Activated T-helper 1 cell treated with anti-CD3 and anti-CD28 coated beads, Interleukin-12 subunit alpha, Interleukin-12 subunit beta, Interleukin-2, Interleukin-4 antibody, amounts not matched to agents 30 ng/mL and 10 ng/mL and 1 ng/mL, durations not matched to agents 14 hours and 24 hours and 36 hours (primary cell): Measurements from ENCODE around the gene TFRC. TPM values are rescaled to one million over a fixed set of nuclear protein-coding genes. Genes with fewer than 3 reads are reported as not detected.
"Not testable (repeated sequence)": the region's sequence is repeated elsewhere in the genome, so short reads cannot be mapped to it uniquely, and the experiment has no call there.

Experiments used
- DNase-seq: peaks from one replicate; pipeline ENCODE4 v3.0.0; 2021; ENCODE audit warnings: low spot score
- H3K27ac Mint-ChIP-seq: one replicate; pipeline ENCODE4 v1.8.0; 2021; ENCODE audit warnings: mild to moderate bottlenecking, mixed read lengths
- H3K27me3 Mint-ChIP-seq: one replicate; pipeline ENCODE4 v1.8.0; 2022; ENCODE audit warnings: mild to moderate bottlenecking, moderate library complexity, mixed read lengths; ENCODE audit not compliant: insufficient read depth
- H3K36me3 Mint-ChIP-seq: one replicate; pipeline ENCODE4 v1.8.0; 2021; ENCODE audit warnings: low read depth, mixed read lengths
- H3K4me1 Mint-ChIP-seq: one replicate; pipeline ENCODE4 v1.8.0; 2021; ENCODE audit warnings: low read depth, mixed read lengths
- H3K4me3 Mint-ChIP-seq: one replicate; pipeline ENCODE4 v1.8.0; 2021; ENCODE audit warnings: mild to moderate bottlenecking, moderate library complexity, mixed read lengths
- H3K9me3 Mint-ChIP-seq: one replicate; pipeline ENCODE4 v1.8.0; 2021; ENCODE audit warnings: mixed read lengths
- intact Hi-C: fragments of 100-400 bp; cut with micrococcal nuclease; formaldehyde crosslinking; loops from one replicate; pipeline ENCODE4 v1.15.1; 2024
- total RNA-seq: library from RNA; stranded (reverse); gene quantifications from 2 replicates; pipeline ENCODE4 v1.2.3, GENCODE V29; 2022

TFRC gene
- total RNA-seq, 1 donor from 2014 or later = 791 TPM

DNA sequence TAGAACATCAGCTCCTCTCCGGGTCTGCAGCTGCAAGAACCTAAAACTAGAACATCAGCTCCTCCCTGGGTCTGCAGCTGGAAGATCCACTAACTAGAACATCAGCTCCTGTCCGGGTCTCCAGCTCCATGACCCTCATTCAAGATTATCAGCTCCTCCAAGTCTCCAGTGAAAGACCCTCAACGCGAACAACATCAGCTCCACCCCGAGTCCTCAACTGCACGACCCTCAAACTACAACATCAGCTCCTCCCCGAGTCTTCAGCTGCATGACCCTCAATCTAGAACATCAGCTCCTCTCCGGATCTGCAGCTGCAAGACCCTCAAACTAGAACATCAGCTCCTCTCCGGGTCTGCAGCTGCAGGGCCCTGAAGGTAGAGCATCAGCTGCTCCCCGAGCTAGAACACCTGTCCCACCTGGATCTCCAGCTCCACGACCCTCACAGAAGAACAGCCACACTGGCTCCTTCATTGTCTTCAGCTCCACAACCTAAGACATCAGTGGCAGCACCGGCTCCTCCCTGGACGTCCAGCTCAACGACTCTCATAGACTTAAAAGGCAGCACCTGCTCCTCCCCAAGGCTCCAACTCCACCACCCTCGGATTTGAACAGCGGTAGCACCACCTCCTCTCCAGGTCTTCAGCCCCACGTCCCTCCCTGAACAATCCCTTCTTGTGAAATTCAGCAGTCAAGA, 77.4 kb downstream of the TFRC start:
- H3K27ac Mint-ChIP-seq, intact Hi-C loops, H3K27me3 Mint-ChIP-seq, H3K4me1 Mint-ChIP-seq, H3K9me3 Mint-ChIP-seq, DNase-seq, H3K4me3 Mint-ChIP-seq, H3K36me3 Mint-ChIP-seq: not testable (repeated sequence)

- Mint-ChIP-seq H3K27ac (no peak overlapping the region), H3K36me3 (no peaks in the 10 kb centered on the region), H3K9me3 (no peaks in the 10 kb centered on the region), H3K27me3 (peaks cover 2% of the 10 kb centered on the region), H3K4me1 (no peaks in the 10 kb centered on the region), H3K4me3 (no peak overlapping the region)
- intact Hi-C loops = no loop called here
- DNase-seq = no peak
Measured at GRCh38 chr3:196003611-196004010, 78.3 kb downstream of the TFRC start.

- DNase-seq, H3K27ac Mint-ChIP-seq, H3K4me1 Mint-ChIP-seq, H3K4me3 Mint-ChIP-seq, intact Hi-C loops, H3K9me3 Mint-ChIP-seq, H3K27me3 Mint-ChIP-seq, H3K36me3 Mint-ChIP-seq: not testable (repeated sequence)
Measured at GRCh38 chr3:196002721-196003120, 79.2 kb downstream of the TFRC start.

DNA sequence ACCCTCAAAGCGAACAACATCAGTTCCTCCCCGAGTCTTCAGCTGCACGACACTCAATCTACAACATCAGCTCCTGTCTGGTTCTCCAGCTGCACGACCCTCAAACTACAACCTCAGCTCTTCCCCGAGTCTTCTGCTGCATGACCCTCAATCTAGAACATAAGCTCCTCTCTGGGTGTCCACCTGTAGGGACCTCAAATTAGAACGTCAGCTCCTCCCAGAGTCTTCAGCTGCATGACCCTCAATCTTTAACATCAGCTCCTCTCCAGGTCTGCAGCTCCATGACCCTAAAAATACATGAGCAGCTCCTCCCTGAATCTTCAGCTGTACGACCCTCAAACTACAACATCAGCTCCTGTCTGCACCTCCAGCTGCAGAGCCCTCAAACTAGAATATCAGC, 80.7 kb downstream of the TFRC start:
- H3K27ac Mint-ChIP-seq, H3K27me3 Mint-ChIP-seq, intact Hi-C loops, H3K4me1 Mint-ChIP-seq, H3K9me3 Mint-ChIP-seq, H3K4me3 Mint-ChIP-seq, DNase-seq, H3K36me3 Mint-ChIP-seq: not testable (repeated sequence)

DNA sequence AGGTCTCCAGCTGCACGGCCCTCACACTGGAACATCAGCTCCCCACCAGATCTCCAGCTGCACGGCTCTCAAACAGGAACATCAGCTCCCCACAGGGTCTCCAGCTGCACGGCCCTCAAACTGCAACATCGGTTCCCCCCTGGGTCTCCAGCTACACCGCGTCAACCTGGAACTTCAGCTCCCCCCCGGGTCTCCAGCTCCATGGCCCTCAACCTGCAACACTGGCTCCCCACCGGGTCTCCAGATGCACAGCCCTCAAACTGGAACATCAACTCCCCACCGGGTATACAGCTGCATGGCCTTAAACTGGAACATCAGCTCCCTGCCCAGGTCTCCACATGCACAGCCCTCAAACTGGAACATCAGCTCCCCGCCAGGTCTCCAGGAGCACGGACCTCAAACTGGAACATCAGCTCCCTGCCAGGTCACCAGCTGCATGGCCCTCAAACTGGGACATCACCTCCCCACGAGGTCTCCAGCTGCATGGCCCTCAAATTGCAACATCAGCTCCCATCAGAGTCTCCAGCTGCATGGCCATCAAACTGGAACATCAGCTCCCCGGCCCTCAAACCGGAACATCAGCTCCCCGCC, 81.4 kb downstream of the TFRC start:
- intact Hi-C loops, H3K27me3 Mint-ChIP-seq, H3K36me3 Mint-ChIP-seq, DNase-seq, H3K4me1 Mint-ChIP-seq, H3K9me3 Mint-ChIP-seq, H3K27ac Mint-ChIP-seq, H3K4me3 Mint-ChIP-seq: not testable (repeated sequence)

DNA sequence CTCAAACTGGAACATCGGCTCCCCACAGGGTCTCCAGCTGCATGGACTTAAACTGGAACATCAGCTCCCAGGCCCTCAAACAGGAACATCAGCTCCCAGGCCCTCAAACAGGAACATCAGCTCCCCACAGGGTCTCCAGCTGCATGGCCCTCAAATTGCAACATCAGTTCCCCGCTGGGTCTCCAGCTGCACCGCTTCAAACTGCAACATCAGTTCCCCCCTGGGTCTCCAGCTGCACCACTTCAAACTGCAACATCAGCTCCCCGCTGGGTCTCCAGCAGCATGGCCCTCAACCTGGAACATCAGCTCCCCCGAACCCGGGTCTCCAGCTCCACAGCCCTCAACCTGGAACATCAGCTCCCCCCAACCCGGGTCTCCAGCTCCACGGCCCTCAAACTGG, 82.0 kb downstream of the TFRC start:
- H3K4me3 Mint-ChIP-seq = no peak overlapping the region
- no peaks in the 10 kb centered on the region for H3K9me3 Mint-ChIP-seq
- H3K27ac Mint-ChIP-seq = no peak overlapping the region
- intact Hi-C loops = no loop called here
- no peaks in the 10 kb centered on the region for H3K4me1 Mint-ChIP-seq
- no peaks in the 10 kb centered on the region for H3K36me3 Mint-ChIP-seq
- DNase-seq = no peak
- peaks cover 2% of the 10 kb centered on the region for H3K27me3 Mint-ChIP-seq

Other genes starting within 250 kb of the TFRC start
- gene TNK2, start 173.5 kb downstream of the TFRC start, total RNA-seq = 126 and 127 TPM in 2 replicates
- 0.36 TPM in 1 of 2 replicates, not detected in the other for gene ZDHHC19, start 129.3 kb upstream of the TFRC start, total RNA-seq
- gene SLC51A, start 134.4 kb upstream of the TFRC start, total RNA-seq = not detected in 2 replicates
- gene PCYT1A, start 205.6 kb upstream of the TFRC start, total RNA-seq = 54.7 and 57.0 TPM in 2 replicates
- 11.6 and 12.7 TPM in 2 replicates for gene DYNLT2B, start 236.2 kb upstream of the TFRC start, total RNA-seq